Neutrophil (primary cell): Measurements from ENCODE around the gene HUWE1.
"Not testable (repeated sequence)": the region's sequence is repeated elsewhere in the genome, so short reads cannot be mapped to it uniquely, and the experiment has no call there.

Experiments
- H3K27ac ChIP-seq: fragments of 200-600 bp; sonication (generic); 2 replicates; pipeline ENCODE4 v1.5.1; 2016; ENCODE audit warnings: mild to moderate bottlenecking, moderate library complexity
- H3K27me3 ChIP-seq: fragments of 200-600 bp; sonication (generic); 2 replicates; pipeline ENCODE4 v1.6.0; 2016; ENCODE audit warnings: mild to moderate bottlenecking
- H3K36me3 ChIP-seq: fragments of 200-600 bp; sonication (generic); 2 replicates; pipeline ENCODE4 v1.5.1; 2017
- H3K4me1 ChIP-seq, 2 experiments: fragments of 200-600 bp in 1 of 2; sonication (generic) in 1 of 2; 1 replicate in 1 of 2; 2 replicates in 1 of 2; pipeline versions ENCODE4 v1.5.1 to v1.6.1; 2013 to 2016; ENCODE audit warnings: low read depth in 1 of 2, low read length in 1 of 2, mild to moderate bottlenecking in 1 of 2, moderate library complexity in 1 of 2; ENCODE audit not compliant: control insufficient read depth in 1 of 2, insufficient read depth in 1 of 2
- H3K4me3 ChIP-seq, 2 experiments: fragments of 200-600 bp in 1 of 2; sonication (generic) in 1 of 2; 1 replicate in 1 of 2; 2 replicates in 1 of 2; pipeline ENCODE4 v1.5.1; 2013 to 2016; ENCODE audit warnings: low read depth in 1 of 2, low read length in 1 of 2, mild to moderate bottlenecking in 1 of 2, moderate library complexity in 1 of 2
- H3K9me3 ChIP-seq: fragments of 200-600 bp; sonication (generic); 2 replicates; pipeline ENCODE4 v1.5.1; 2016
- TF ChIP-seq, protein P1 (sequence below): fragments of 200-600 bp; sonication (generic); IDR thresholded peaks from 2 replicates; pipeline ENCODE4 v1.5.1; 2016; ENCODE audit warnings: antibody characterized with exemption

HUWE1 gene

DNA sequence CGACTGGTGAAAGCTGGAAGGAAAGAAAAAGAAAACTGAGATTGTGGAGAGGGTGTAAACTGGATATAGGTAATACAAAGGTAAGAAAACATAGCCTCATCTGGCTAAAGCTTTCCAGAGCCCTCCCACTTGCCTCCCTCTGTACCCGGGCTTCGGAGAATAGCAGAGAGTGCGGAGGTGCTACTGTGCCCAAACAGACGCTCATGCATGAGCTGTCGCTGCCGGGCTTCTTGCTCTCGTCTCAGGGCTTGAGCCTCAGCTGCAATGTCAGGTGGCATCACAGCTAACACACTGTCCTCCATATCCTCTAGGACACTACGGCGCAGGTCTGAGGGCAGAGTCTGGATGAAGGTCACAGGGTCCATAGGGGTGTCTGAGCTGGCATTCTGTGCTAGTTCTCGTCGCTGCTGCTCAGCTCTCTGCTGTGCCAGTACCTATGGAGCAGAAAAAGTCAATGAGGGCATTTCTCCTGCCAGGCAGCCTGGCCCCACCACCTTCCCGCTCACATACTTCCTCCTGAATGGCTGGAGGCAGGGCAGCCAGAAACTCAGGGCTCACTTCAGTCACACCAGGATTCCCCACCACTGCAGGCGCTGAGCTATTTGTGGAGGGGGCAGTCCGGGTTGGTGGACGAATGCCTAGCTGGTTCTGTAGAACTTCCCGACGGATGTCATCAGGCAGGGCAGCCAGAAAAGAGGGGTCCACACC is 135.6 kb downstream of the HUWE1 start:
- Histone ChIP-seq H3K9me3 (no peaks in the 10 kb centered on the region), H3K27me3 (no peaks in the 10 kb centered on the region), H3K27ac (no peak overlapping the region), H3K4me3 (no peak overlapping the region), H3K4me1 (no peaks in the 10 kb centered on the region), H3K36me3 (peaks cover 97% of the 10 kb centered on the region)
- TF ChIP-seq, protein P1, sequence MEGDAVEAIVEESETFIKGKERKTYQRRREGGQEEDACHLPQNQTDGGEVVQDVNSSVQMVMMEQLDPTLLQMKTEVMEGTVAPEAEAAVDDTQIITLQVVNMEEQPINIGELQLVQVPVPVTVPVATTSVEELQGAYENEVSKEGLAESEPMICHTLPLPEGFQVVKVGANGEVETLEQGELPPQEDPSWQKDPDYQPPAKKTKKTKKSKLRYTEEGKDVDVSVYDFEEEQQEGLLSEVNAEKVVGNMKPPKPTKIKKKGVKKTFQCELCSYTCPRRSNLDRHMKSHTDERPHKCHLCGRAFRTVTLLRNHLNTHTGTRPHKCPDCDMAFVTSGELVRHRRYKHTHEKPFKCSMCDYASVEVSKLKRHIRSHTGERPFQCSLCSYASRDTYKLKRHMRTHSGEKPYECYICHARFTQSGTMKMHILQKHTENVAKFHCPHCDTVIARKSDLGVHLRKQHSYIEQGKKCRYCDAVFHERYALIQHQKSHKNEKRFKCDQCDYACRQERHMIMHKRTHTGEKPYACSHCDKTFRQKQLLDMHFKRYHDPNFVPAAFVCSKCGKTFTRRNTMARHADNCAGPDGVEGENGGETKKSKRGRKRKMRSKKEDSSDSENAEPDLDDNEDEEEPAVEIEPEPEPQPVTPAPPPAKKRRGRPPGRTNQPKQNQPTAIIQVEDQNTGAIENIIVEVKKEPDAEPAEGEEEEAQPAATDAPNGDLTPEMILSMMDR, result no peak

DNA sequence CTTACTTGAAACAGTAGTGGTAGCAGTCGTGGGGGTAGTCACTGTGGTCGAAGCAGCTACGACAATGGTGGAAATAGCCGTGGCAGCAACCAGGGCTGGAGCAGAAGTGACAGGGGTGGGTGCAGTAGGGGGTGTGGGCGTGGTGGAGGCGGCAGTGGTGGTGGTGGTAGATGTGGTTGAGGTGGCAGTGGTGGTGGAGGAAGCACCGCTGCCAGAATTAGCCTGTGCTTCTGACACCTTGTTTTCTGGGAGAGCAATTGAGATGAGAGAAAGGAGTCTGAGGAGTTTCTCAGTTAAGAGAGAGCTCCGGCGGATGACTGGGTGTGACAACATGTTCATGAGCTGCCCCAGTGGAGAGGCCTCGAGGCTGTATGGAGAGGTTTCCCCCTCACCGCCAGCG is 138.9 kb downstream of the HUWE1 start:
- TF ChIP-seq, protein P1, result no peak

DNA sequence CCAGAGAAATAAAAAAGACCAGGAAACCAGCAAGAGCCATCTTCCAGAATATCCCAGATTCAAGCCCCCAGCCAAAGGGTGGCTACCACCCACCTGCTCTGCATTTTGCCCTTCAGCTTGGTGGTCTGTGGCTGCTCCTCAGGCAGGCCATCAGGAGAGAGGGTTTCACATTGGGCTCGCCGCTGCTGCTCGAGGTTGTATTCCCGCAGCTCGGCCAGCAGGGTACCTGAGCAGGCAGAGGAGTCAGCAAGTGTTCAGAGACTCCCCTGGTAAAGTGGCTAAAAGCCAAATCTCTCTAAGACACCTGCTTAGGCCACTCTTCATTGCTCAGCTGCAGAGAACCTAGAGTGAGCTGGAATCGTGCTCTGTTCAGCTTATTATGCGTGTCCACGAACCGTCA is 141.6 kb downstream of the HUWE1 start:
- Histone ChIP-seq H3K27me3 (no peaks in the 10 kb centered on the region), H3K9me3 (no peaks in the 10 kb centered on the region), H3K27ac (no peak overlapping the region), H3K4me3 (no peak overlapping the region), H3K4me1 (no peaks in the 10 kb centered on the region), H3K36me3 (peaks cover 96% of the 10 kb centered on the region)
- TF ChIP-seq, protein P1, result no peak

More for the DNA sequence above, 138.9 kb downstream of the HUWE1 start:
- Histone ChIP-seq H3K4me1 (no peaks in the 10 kb centered on the region), H3K4me3 (no peak overlapping the region), H3K36me3 (peaks cover 99% of the 10 kb centered on the region), H3K27me3 (no peaks in the 10 kb centered on the region), H3K9me3 (no peaks in the 10 kb centered on the region), H3K27ac (no peak overlapping the region)

DNA sequence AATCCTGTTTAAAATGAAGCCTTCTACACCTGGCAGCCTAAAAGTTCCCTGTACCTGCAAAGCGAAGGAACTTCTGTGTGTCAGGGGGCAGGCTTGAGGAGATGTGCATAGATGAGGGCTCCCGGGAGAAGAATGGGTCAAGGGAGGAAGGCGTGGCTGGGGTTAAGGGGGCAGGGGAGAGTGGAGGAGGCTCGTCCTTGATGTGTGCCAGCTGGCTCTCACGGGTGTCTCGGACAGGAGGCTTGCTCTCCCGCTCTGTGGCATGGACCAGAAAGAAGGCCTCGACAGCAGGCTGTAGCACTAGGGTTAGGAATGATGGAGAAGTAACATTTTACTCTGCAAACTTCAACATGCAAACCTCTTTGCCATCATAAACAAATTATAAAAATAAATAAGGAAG is 147.7 kb downstream of the HUWE1 start:
- no peaks in the 10 kb centered on the region for H3K4me1 ChIP-seq
- peaks cover 94% of the 10 kb centered on the region for H3K36me3 ChIP-seq

DNA sequence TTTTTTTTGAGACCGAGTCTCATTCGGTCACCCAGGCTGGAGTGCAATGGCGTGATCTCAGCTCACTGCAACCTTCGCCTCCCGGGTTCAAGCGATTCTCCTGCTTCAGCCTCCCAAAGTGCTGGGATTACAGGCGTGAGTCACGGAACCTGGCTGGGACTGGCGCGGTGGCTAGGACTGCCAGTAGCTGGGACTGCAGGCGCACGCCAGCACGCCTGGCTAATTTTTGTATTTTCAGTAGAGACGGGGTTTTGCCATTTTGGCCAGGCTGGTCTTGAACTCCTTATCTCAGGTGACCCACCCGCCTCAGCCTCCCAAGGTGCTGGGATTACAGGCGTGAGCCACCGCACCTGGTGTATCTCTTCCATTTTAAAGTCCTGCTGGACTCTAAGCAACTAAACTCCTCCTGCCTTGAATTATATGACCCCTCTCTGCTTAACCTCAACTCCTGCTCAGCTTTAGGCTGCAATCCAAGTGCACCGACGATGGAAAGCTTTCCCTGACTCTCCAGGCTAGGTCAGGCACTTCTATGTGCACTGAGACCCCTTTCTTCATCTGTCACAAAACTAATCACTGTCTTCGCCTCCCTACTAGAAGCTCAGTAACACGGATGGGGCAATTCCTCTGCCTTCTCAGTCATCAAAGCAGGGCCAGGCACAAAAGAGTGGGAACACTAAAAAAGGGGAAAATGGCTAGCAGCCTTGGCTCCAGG is 155.1 kb downstream of the HUWE1 start:
- not testable (repeated sequence) for H3K4me3 ChIP-seq, H3K27me3 ChIP-seq, H3K4me1 ChIP-seq, H3K27ac ChIP-seq, H3K9me3 ChIP-seq
- peaks cover 36% of the 10 kb centered on the region for H3K36me3 ChIP-seq

More for the DNA sequence above, 147.7 kb downstream of the HUWE1 start:
- TF ChIP-seq, protein P1, result no peak
- no peak overlapping the region for H3K27ac ChIP-seq
- no peak overlapping the region for H3K4me3 ChIP-seq
- H3K9me3 ChIP-seq, result no peaks in the 10 kb centered on the region
- no peaks in the 10 kb centered on the region for H3K27me3 ChIP-seq

DNA sequence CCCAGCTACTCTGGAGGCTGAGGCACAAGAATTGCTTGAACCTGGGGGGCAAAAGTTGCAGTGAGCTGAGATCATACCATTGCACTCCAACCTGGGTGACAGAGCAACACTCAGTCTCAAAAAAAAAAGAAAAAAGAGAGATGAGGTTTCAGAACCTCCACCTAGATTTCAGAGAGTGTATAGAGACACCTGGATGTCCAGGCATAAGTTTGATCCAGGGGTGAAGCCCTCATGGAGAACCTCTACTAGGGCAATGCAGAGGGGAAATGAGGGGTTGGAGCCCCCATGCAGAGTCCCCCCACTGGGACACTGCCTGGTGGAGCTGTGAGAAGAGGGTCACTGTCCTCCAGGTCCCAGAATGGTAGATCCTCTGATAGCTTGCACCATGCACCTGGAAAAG is 159.5 kb downstream of the HUWE1 start:
- TF ChIP-seq, protein P1, result no peak
- no peaks in the 10 kb centered on the region for H3K4me1 ChIP-seq
- no peak overlapping the region for H3K4me3 ChIP-seq
- H3K27me3 ChIP-seq, result no peaks in the 10 kb centered on the region
- no peaks in the 10 kb centered on the region for H3K36me3 ChIP-seq
- no peaks in the 10 kb centered on the region for H3K9me3 ChIP-seq
- H3K27ac ChIP-seq, result no peak overlapping the region
